Lung (tissue), 13 donors: ENCODE results near the gene ALS2. TPM values are rescaled to one million over a fixed set of nuclear protein-coding genes. Genes with fewer than 3 reads are reported as not detected.

Source experiments
- ATAC-seq: fragments of 200-7000 bp; cut with Tn5 transposase; one replicate; pipeline ENCODE4 v1.9.1; 2020; ENCODE audit warnings: moderate number of reproducible peaks; ENCODE audit not compliant: insufficient read depth, low FRiP score
- DNase-seq, 3 donors: peaks; one replicate each; pipeline ENCODE4 v3.0.0-alpha.2; 2013 to 2017
- H3K27ac ChIP-seq, 2 donors: one replicate each; pipeline ENCODE4 v1.5.1; 2013; ENCODE audit warnings: mild to moderate bottlenecking in 2 of 2, moderate library complexity in 2 of 2, control low read depth in 1 of 2, inconsistent platforms in 1 of 2, low read depth in 1 of 2, low read length in 1 of 2
- H3K27me3 ChIP-seq, 3 donors: one replicate each; pipeline ENCODE4 v1.5.1; 2013; ENCODE audit warnings: low read length in 2 of 3; ENCODE audit not compliant: control insufficient read depth in 3 of 3, insufficient read depth in 3 of 3
- H3K36me3 ChIP-seq, 4 donors: one replicate each; pipeline ENCODE4 v1.5.1; 2013; ENCODE audit warnings: low read length in 4 of 4, mild to moderate bottlenecking in 1 of 4, moderate library complexity in 1 of 4; ENCODE audit not compliant: control insufficient read depth in 4 of 4, insufficient read depth in 4 of 4
- H3K4me1 ChIP-seq, 5 donors: one replicate each; pipeline ENCODE4 v1.5.1; 2013; ENCODE audit warnings: low read length in 5 of 5, mild to moderate bottlenecking in 2 of 5, moderate library complexity in 1 of 5; ENCODE audit not compliant: control insufficient read depth in 5 of 5, insufficient read depth in 5 of 5
- H3K4me3 ChIP-seq: one replicate; pipeline ENCODE4 v1.5.1; 2013; ENCODE audit warnings: mild to moderate bottlenecking, control low read depth, moderate library complexity
- H3K9ac ChIP-seq, 2 donors: one replicate each; pipeline ENCODE4 v1.5.1; 2013; ENCODE audit warnings: low read length in 2 of 2, control low read depth in 1 of 2; ENCODE audit not compliant: insufficient read depth in 1 of 2
- H3K9me3 ChIP-seq, 4 donors: one replicate each; pipeline ENCODE4 v1.5.1; 2013; ENCODE audit warnings: low read length in 3 of 4, mild to moderate bottlenecking in 1 of 4, moderate library complexity in 1 of 4; ENCODE audit not compliant: control insufficient read depth in 4 of 4, insufficient read depth in 3 of 4
- CTCF ChIP-seq: IDR thresholded peaks from 2 replicates; pipeline ENCODE4 v1.5.1; 2012; ENCODE audit warnings: mild to moderate bottlenecking; ENCODE audit errors: control extremely low read depth, extremely low read depth
- WGBS, 2 donors: extraction: QIAGEN DNeasy Blood & Tissue Kit; methylation state at CpG; one replicate each; pipeline ENCODE4 v1.1.7; 2013; 5-methylcytosine and 5-hydroxymethylcytosine counted together
- polyA plus RNA-seq, 2 donors: library from polyadenylated mRNA; stranded (reverse); fragments of 200-250 nt; gene quantifications; one replicate each; pipeline ENCODE4 v1.2.1, GENCODE V29; 2013
- small RNA-seq: library from RNA; depleted of rRNA; stranded (forward); fragments of <200 nt; gene quantifications from one replicate; pipeline ENCODE3, GENCODE V24; 2014; ENCODE audit warnings: low replicate concordance
- total RNA-seq, 2 donors: library from RNA; depleted of rRNA in 1 of 2; stranded (reverse); fragments of >200 nt in 1 of 2; gene quantifications; one replicate each; pipeline ENCODE4 v1.2.1, GENCODE V29; 2014 to 2021
- donor health status: control.
- donor health status: control.
- donor health status: Bipolar disorder and iron deficiency.
- donor health status: healthy.
- donor health status: DM: yes; HTN: yes; CAD: no.

The ALS2 gene
- total and polyA plus RNA-seq, 4 donors: 6.1 to 34.6 (median 15.3) TPM

GRCh38 chr2:201653221-201653620, 127.5 kb downstream of the ALS2 start:
- Histone ChIP-seq H3K4me3 (no peak overlapping the region), H3K9me3 (no peaks in the 10 kb centered on the region), H3K27me3 (no peaks in the 10 kb centered on the region), H3K27ac (peak overlapping the region in 1 of 2 donors; percentile 50), H3K9ac (no peak overlapping the region), H3K36me3 (no peaks in the 10 kb centered on the region), H3K4me1 (no peaks in the 10 kb centered on the region)
- 81 to 87% methylated on average over 6 of the region's 6 CpGs for WGBS, 2 donors
- ATAC-seq: no peak
- no peak for DNase-seq
- TF ChIP-seq CTCF: no peak

Small RNAs within 50 kb of the gene (small RNA-seq; reads per million reads assigned to genes)
- gene RF00019 (not detected), gene UBE2V1P11 (not detected)

Other genes starting within 250 kb of the ALS2 start
- gene TMEM237, start 137.4 kb downstream of the ALS2 start, total RNA-seq: 10 to 100 TPM; 15.4 to 27.5 TPM
- 1 to 10 TPM; 7.0 to 7.7 TPM for gene TMEM237, start 137.4 kb downstream of the ALS2 start, polyA plus RNA-seq
- under 1 TPM in 1 of 2 donors, not detected in 1; 0.15 TPM for gene MPP4, start 82.3 kb downstream of the ALS2 start, total RNA-seq
- under 1 TPM; 0.08 to 0.22 TPM for gene MPP4, start 82.3 kb downstream of the ALS2 start, polyA plus RNA-seq
- 1 to 10 TPM in 1 of 2 donors, under 1 TPM in 1; 0.11 to 2.3 TPM for gene CDK15, start 25.6 kb upstream of the ALS2 start, total RNA-seq
- under 1 TPM; 0.07 to 0.12 TPM for gene CDK15, start 25.6 kb upstream of the ALS2 start, polyA plus RNA-seq